ENCODE results near the gene HRK. TPM values are rescaled to one million over a fixed set of nuclear protein-coding genes. Genes with fewer than 3 reads are reported as not detected.

Gene HRK
- total and polyA plus RNA-seq, 9 of the 15 experiments (the other 6 are each of a cell fraction or from before 2014, with no cell fraction given), result 0.01 to 0.05 (median 0.04) TPM; not detected in 6

DNA sequence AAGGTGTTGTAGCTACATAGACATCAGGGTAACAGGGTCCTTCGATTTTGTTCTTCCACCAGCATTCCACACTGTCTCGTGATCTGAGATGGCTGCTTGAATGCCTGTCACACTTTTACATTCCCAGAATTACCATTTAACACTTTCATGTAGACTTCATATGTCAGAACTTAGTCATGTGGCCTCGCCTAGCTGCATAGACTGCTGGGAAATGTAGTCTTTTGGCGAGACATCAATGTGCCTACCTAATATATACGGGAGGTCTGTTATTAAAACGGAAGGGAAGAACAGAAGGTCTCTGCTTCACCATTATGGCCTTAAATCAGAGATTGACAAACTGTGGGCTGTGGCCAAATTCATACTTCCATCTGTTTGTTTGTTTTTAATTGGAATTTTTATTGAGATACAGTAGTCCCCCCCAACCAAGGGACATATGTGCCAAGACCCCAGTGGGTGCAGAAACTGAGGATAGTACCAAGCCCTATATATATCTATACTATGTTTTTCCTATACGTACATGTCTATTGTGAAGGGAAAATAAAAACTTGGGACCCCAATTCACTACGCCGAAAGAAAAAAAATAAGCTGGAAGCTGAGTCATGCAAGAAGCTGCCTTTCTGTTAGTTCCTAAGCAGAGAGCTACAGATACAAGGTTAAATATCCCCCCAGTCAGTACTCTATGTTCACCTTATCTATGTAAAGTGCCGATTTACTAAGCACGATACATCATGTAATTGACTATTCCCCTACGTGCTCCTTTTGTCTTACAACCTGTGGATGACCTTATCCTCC is 11.3 kb upstream of the HRK start (continued):
- TF ChIP-seq ZNF316 (IDR thresholded peaks at IDR 0.05) (peak; percentile 52; the same call in 1 of the 2 replicates), ARNT (IDR thresholded peaks at IDR 0.05) (0 out of 4 replicates have a peak, but pooled peaks of 1 of the 2 experiments have one; percentile 40), RAD21 (CRISPR knock-in tag; conservative IDR thresholded peaks at IDR 0.05 in 1 of 2, IDR thresholded peaks at IDR 0.05 in 1 of 2) (no peak), SMAD3 (CRISPR knock-in tag; conservative IDR thresholded peaks at IDR 0.05) (no peak), XRCC4 (IDR thresholded peaks at IDR 0.05; ENCODE audit: extremely low read depth, insufficient read depth, insufficient read length) (no peak), XRCC3 (IDR thresholded peaks at IDR 0.05) (no peak), CREM (IDR thresholded peaks at IDR 0.05; ENCODE audit: low read depth) (peak; percentile 65), KDM4B (IDR thresholded peaks at IDR 0.05; ENCODE audit: borderline replicate concordance in 2 of 2, low read depth in 1 of 2) (no peak), SIX5 (IDR thresholded peaks at IDR 0.05; ENCODE audit: borderline replicate concordance in 1 of 2, insufficient read depth in 1 of 2, low read depth in 1 of 2, low read length in 2 of 2) (peak; percentile 62 to 70), EZH2 (IDR thresholded peaks at IDR 0.05; ENCODE audit: borderline replicate concordance, low read depth, low read length) (no peak), MYC (IDR thresholded peaks at IDR 0.05; ENCODE audit: low read depth, low read length) (peak; percentile 35; the same call in 1 of the 2 replicates), MYC (CRISPR knock-in tag; IDR thresholded peaks at IDR 0.05; ENCODE audit: borderline replicate concordance, low read depth) (no peak)
- TF ChIP-seq, protein P1, sequence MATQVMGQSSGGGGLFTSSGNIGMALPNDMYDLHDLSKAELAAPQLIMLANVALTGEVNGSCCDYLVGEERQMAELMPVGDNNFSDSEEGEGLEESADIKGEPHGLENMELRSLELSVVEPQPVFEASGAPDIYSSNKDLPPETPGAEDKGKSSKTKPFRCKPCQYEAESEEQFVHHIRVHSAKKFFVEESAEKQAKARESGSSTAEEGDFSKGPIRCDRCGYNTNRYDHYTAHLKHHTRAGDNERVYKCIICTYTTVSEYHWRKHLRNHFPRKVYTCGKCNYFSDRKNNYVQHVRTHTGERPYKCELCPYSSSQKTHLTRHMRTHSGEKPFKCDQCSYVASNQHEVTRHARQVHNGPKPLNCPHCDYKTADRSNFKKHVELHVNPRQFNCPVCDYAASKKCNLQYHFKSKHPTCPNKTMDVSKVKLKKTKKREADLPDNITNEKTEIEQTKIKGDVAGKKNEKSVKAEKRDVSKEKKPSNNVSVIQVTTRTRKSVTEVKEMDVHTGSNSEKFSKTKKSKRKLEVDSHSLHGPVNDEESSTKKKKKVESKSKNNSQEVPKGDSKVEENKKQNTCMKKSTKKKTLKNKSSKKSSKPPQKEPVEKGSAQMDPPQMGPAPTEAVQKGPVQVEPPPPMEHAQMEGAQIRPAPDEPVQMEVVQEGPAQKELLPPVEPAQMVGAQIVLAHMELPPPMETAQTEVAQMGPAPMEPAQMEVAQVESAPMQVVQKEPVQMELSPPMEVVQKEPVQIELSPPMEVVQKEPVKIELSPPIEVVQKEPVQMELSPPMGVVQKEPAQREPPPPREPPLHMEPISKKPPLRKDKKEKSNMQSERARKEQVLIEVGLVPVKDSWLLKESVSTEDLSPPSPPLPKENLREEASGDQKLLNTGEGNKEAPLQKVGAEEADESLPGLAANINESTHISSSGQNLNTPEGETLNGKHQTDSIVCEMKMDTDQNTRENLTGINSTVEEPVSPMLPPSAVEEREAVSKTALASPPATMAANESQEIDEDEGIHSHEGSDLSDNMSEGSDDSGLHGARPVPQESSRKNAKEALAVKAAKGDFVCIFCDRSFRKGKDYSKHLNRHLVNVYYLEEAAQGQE (IDR thresholded peaks at IDR 0.05; ENCODE audit: borderline replicate concordance), result no peak
- TF ChIP-seq, protein P1 (CRISPR knock-in tag; IDR thresholded peaks at IDR 0.05; ENCODE audit: low read depth), result no peak
- TF ChIP-seq, protein P2, sequence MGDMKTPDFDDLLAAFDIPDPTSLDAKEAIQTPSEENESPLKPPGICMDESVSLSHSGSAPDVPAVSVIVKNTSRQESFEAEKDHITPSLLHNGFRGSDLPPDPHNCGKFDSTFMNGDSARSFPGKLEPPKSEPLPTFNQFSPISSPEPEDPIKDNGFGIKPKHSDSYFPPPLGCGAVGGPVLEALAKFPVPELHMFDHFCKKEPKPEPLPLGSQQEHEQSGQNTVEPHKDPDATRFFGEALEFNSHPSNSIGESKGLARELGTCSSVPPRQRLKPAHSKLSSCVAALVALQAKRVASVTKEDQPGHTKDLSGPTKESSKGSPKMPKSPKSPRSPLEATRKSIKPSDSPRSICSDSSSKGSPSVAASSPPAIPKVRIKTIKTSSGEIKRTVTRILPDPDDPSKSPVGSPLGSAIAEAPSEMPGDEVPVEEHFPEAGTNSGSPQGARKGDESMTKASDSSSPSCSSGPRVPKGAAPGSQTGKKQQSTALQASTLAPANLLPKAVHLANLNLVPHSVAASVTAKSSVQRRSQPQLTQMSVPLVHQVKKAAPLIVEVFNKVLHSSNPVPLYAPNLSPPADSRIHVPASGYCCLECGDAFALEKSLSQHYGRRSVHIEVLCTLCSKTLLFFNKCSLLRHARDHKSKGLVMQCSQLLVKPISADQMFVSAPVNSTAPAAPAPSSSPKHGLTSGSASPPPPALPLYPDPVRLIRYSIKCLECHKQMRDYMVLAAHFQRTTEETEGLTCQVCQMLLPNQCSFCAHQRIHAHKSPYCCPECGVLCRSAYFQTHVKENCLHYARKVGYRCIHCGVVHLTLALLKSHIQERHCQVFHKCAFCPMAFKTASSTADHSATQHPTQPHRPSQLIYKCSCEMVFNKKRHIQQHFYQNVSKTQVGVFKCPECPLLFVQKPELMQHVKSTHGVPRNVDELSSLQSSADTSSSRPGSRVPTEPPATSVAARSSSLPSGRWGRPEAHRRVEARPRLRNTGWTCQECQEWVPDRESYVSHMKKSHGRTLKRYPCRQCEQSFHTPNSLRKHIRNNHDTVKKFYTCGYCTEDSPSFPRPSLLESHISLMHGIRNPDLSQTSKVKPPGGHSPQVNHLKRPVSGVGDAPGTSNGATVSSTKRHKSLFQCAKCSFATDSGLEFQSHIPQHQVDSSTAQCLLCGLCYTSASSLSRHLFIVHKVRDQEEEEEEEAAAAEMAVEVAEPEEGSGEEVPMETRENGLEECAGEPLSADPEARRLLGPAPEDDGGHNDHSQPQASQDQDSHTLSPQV (IDR thresholded peaks at IDR 0.05), result no peak
